ENCODE measurements around the gene ART3.
"Not testable (repeated sequence)": the region's sequence is repeated elsewhere in the genome, so short reads cannot be mapped to it uniquely, and the experiment has no call there.

GRCh38 chr4:76049860-76050416 lies 24.6 kb upstream of the ART3 start:
- not testable (repeated sequence) for TF ChIP-seq TEAD4 (IDR thresholded peaks at IDR 0.05; ENCODE audit: borderline replicate concordance, insufficient read depth); POLR2AphosphoS5 (IDR thresholded peaks at IDR 0.05; ENCODE audit: low read depth, low read length); YY1 (IDR thresholded peaks at IDR 0.05; ENCODE audit: low read depth)

All from SK-N-SH (cell line).